A673 (cell line): ENCODE results near the gene REXO1. TPM values are rescaled to one million over a fixed set of nuclear protein-coding genes. Genes with fewer than 3 reads are reported as not detected.

Experiments used
- BruUV-seq: library from RNA; stranded (reverse); fragments of 400-500 nt; replicated peaks from 2 replicates; lab custom pipeline; 2021; lab: Mats Ljungman, UMichigan
- CTCF ChIA-PET: fragments of 300-600 bp; sonication (Branson Sonifier 250); formaldehyde crosslinking; loops from one replicate; lab custom pipeline; 2022; ENCODE audit warnings: antibody characterized with exemption; lab: Charles Lee
- POLR2A ChIA-PET: fragments of 300-600 bp; sonication (Branson Sonifier 250); formaldehyde crosslinking; loops from one replicate; lab custom pipeline; 2022; ENCODE audit warnings: antibody characterized with exemption; ENCODE audit not compliant: low non-redundant PET; lab: Charles Lee
- DNase-seq: peaks from one replicate; pipeline ENCODE4 v3.0.0-alpha.2; 2015; ENCODE audit warnings: low spot score
- H3K27ac ChIP-seq: fragments of 200-600 bp; sonication (generic); 2 replicates; pipeline ENCODE4 v1.5.1; 2016; ENCODE audit warnings: mixed run types, low read depth, mild to moderate bottlenecking, mixed read lengths, antibody characterized with exemption, low read length; ENCODE audit not compliant: poor library complexity, severe bottlenecking
- H3K27me3 ChIP-seq: fragments of 200-600 bp; sonication (generic); replicated peaks from 2 replicates; pipeline ENCODE4 v1.6.1; 2017; ENCODE audit warnings: mixed run types, low read depth, mild to moderate bottlenecking, mixed read lengths, antibody characterized with exemption, low read length; ENCODE audit not compliant: insufficient read depth, poor library complexity
- H3K36me3 ChIP-seq: fragments of 200-600 bp; sonication (generic); 2 replicates; pipeline ENCODE4 v1.6.1; 2016; ENCODE audit warnings: mixed run types, mild to moderate bottlenecking, mixed read lengths, antibody characterized with exemption, low read length; ENCODE audit not compliant: insufficient read depth, poor library complexity, severe bottlenecking
- H3K4me1 ChIP-seq: fragments of 200-600 bp; sonication (generic); 2 replicates; pipeline ENCODE4 v1.6.1; 2017; ENCODE audit warnings: mixed run types, mild to moderate bottlenecking, mixed read lengths, antibody characterized with exemption, low read length; ENCODE audit not compliant: insufficient read depth, poor library complexity, severe bottlenecking
- H3K4me3 ChIP-seq: fragments of 200-600 bp; sonication (generic); 2 replicates; pipeline ENCODE4 v1.5.1; 2016; ENCODE audit warnings: low read depth, mixed run types, mild to moderate bottlenecking, mixed read lengths, low read length; ENCODE audit not compliant: poor library complexity, severe bottlenecking
- H3K9me3 ChIP-seq: fragments of 200-600 bp; sonication (generic); 2 replicates; pipeline ENCODE4 v1.6.1; 2016; ENCODE audit warnings: mixed run types, low read depth, mild to moderate bottlenecking, mixed read lengths, antibody characterized with exemption, low read length; ENCODE audit not compliant: poor library complexity, severe bottlenecking
- CTCF ChIP-seq: fragments of 300-800, 200-600 bp; sonication (generic); conservative IDR thresholded peaks from 2 replicates; pipeline ENCODE4 v1.5.1; 2017; ENCODE audit warnings: low read depth, mild to moderate bottlenecking, antibody characterized with exemption, low read length, moderate library complexity, mixed read lengths
- EZH2 ChIP-seq: fragments of 200-600 bp; sonication (generic); IDR thresholded peaks from 2 replicates; pipeline ENCODE4 v1.6.1; 2017; ENCODE audit warnings: borderline replicate concordance, low read depth, mild to moderate bottlenecking, mixed read lengths, antibody characterized with exemption, low read length; ENCODE audit not compliant: poor library complexity, severe bottlenecking
- intact Hi-C: fragments of 100-400 bp; cut with micrococcal nuclease; formaldehyde crosslinking; loops from one replicate; pipeline ENCODE4 v1.10.0; 2022; ENCODE audit not compliant: unreplicated experiment
- total RNA-seq: library from RNA; stranded (reverse); gene quantifications from 2 replicates; pipeline ENCODE4 v1.2.3, GENCODE V29; 2021

REXO1 gene
- total RNA-seq, 1 experiment from 2014 or later, result 53.0 TPM

- intact Hi-C loops, result no loop called here
These were observed 63.0 kb downstream of the REXO1 start for GRCh38 chr19:1785310-1785709.

GRCh38 chr19:1783874-1784273 lies 64.4 kb downstream of the REXO1 start:
- ChIA-PET CTCF (interaction anchor here (0.5 kb wide), 1 partner anchor 252 kb away, joined by 4 read pairs; no protein-coding TSS in a partner anchor), POLR2A (no interaction called here)
- Histone ChIP-seq H3K27ac (no peak overlapping the region), H3K9me3 (peaks cover 9% of the 10 kb centered on the region), H3K4me1 (peaks cover 6% of the 10 kb centered on the region), H3K4me3 (no peak overlapping the region), H3K36me3 (no peaks in the 10 kb centered on the region), H3K27me3 (peaks cover 20% of the 10 kb centered on the region)
- BruUV-seq, result no TSS peak
- no peak for DNase-seq
- TF ChIP-seq CTCF, result no peak
- TF ChIP-seq EZH2, result no peak
- intact Hi-C loops, result no loop called here

More at GRCh38 chr19:1785310-1785709, 63.0 kb downstream of the REXO1 start:
- H3K9me3 ChIP-seq, result peaks cover 9% of the 10 kb centered on the region
- TF ChIP-seq CTCF (no peak), EZH2 (no peak)
- H3K27me3 ChIP-seq, result peaks cover 10% of the 10 kb centered on the region
- no peak overlapping the region for H3K27ac ChIP-seq
- CTCF ChIA-PET, result no interaction called here
- no peak overlapping the region for H3K4me3 ChIP-seq
- DNase-seq, result no peak
- H3K36me3 ChIP-seq, result no peaks in the 10 kb centered on the region
- POLR2A ChIA-PET, result no interaction called here
- H3K4me1 ChIP-seq, result no peaks in the 10 kb centered on the region
- no TSS peak for BruUV-seq

- CTCF ChIA-PET, result interaction anchor here (0.5 to 0.9 kb wide), 2 partner anchors 11 to 251 kb away, joined by 3 to 4 read pairs; no protein-coding TSS in a partner anchor
- intact Hi-C loops, result no loop called here
- H3K36me3 ChIP-seq, result no peaks in the 10 kb centered on the region
- POLR2A ChIA-PET, result no interaction called here
- H3K27me3 ChIP-seq, result peaks cover 22% of the 10 kb centered on the region
- no peak for TF ChIP-seq EZH2
- H3K27ac ChIP-seq, result no peak overlapping the region
- H3K4me1 ChIP-seq, result peaks cover 6% of the 10 kb centered on the region
- BruUV-seq, result no TSS peak
- DNase-seq, result no peak
- H3K4me3 ChIP-seq, result no peak overlapping the region
- peaks cover 9% of the 10 kb centered on the region for H3K9me3 ChIP-seq
These were observed 64.9 kb downstream of the REXO1 start for GRCh38 chr19:1783354-1783753.

- intact Hi-C loops, result no loop called here
- Histone ChIP-seq H3K36me3 (no peaks in the 10 kb centered on the region), H3K4me3 (no peak overlapping the region), H3K4me1 (peaks cover 6% of the 10 kb centered on the region), H3K27me3 (peaks cover 27% of the 10 kb centered on the region), H3K27ac (no peak overlapping the region), H3K9me3 (peaks cover 9% of the 10 kb centered on the region)
- no peak for DNase-seq
- no peak for TF ChIP-seq EZH2
- no peak for TF ChIP-seq CTCF
- BruUV-seq, result no TSS peak
- CTCF ChIA-PET, result interaction anchor here (0.9 kb wide), 1 partner anchor 10 kb away, joined by 3 read pairs; no protein-coding TSS in a partner anchor
- POLR2A ChIA-PET, result no interaction called here
These were observed 65.8 kb downstream of the REXO1 start for GRCh38 chr19:1782521-1782920.
